Fibroblast of mammary gland (primary cell): ENCODE data around the gene PLCG1.

Experiments used
- DNase-seq: peaks from one replicate; pipeline ENCODE4 v3.0.0-alpha.2; 2010; ENCODE audit warnings: low read depth
- H3K4me3 ChIP-seq: 2 replicates; pipeline ENCODE4 v1.5.1; 2011; ENCODE audit warnings: low read depth, mild to moderate bottlenecking, low read length, moderate library complexity; ENCODE audit not compliant: control insufficient read depth
- TF ChIP-seq, protein P1 (sequence below): conservative IDR thresholded peaks from 2 replicates; pipeline ENCODE4 v1.5.1; 2011; ENCODE audit warnings: low read depth, low read length, inconsistent platforms; ENCODE audit not compliant: control insufficient read depth, insufficient read depth

The PLCG1 gene

DNA sequence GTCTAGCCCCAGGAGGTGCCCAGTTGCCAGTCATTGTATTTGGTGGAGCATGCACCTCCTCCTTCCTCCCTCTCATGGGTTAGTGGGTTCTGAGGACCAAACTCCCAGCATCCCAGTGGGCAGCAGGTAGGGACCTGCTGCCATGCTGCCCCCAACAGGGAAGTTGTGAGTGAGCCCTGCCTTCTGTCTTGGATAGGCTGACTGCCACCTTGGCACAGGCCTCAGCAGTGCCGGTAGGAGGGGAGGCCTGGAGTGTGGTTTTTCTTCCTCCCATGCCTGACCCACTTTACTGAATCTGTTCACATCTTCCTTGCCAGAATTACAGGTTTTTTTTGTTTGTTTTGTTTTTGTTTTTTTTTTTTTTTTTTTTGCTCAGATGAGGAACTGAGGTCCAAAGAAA is 24.5 kb downstream of the PLCG1 start:
- TF ChIP-seq, protein P1, sequence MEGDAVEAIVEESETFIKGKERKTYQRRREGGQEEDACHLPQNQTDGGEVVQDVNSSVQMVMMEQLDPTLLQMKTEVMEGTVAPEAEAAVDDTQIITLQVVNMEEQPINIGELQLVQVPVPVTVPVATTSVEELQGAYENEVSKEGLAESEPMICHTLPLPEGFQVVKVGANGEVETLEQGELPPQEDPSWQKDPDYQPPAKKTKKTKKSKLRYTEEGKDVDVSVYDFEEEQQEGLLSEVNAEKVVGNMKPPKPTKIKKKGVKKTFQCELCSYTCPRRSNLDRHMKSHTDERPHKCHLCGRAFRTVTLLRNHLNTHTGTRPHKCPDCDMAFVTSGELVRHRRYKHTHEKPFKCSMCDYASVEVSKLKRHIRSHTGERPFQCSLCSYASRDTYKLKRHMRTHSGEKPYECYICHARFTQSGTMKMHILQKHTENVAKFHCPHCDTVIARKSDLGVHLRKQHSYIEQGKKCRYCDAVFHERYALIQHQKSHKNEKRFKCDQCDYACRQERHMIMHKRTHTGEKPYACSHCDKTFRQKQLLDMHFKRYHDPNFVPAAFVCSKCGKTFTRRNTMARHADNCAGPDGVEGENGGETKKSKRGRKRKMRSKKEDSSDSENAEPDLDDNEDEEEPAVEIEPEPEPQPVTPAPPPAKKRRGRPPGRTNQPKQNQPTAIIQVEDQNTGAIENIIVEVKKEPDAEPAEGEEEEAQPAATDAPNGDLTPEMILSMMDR, result no peak
- no peak for DNase-seq

DNA sequence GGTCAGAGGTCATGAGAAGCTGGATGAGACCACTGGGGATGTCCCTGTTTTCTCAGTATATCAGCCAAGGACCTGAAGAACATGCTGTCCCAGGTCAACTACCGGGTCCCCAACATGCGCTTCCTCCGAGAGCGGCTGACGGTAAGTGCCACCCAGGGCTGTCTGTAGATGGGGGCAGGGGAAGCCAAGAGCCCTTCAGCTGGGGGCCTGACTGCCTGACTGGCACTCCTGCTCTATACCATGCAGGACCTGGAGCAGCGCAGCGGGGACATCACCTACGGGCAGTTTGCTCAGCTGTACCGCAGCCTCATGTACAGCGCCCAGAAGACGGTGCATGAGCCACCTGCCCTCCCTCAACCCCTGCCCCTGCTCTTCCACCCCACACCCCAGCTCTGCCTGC is 25.1 kb downstream of the PLCG1 start:
- no peak for DNase-seq
- TF ChIP-seq, protein P1, result no peak
- H3K4me3 ChIP-seq, result no peak overlapping the region

More for the DNA sequence above, 24.5 kb downstream of the PLCG1 start:
- H3K4me3 ChIP-seq, result no peak overlapping the region

DNA sequence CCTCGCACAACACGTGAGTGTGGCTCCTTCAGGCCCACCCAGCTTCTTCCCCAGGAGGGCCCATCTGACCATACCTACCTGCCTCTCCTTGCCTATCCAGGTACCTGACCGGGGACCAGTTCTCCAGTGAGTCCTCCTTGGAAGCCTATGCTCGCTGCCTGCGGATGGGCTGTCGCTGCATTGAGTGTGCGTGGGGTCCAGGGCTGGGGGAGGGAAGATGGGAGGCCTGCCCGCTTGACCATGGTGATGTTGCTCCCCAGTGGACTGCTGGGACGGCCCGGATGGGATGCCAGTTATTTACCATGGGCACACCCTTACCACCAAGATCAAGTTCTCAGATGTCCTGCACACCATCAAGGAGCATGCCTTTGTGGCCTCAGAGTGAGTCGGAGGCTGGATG is 26.5 kb downstream of the PLCG1 start:
- TF ChIP-seq, protein P1, result no peak
- no peak overlapping the region for H3K4me3 ChIP-seq
- no peak for DNase-seq

DNA sequence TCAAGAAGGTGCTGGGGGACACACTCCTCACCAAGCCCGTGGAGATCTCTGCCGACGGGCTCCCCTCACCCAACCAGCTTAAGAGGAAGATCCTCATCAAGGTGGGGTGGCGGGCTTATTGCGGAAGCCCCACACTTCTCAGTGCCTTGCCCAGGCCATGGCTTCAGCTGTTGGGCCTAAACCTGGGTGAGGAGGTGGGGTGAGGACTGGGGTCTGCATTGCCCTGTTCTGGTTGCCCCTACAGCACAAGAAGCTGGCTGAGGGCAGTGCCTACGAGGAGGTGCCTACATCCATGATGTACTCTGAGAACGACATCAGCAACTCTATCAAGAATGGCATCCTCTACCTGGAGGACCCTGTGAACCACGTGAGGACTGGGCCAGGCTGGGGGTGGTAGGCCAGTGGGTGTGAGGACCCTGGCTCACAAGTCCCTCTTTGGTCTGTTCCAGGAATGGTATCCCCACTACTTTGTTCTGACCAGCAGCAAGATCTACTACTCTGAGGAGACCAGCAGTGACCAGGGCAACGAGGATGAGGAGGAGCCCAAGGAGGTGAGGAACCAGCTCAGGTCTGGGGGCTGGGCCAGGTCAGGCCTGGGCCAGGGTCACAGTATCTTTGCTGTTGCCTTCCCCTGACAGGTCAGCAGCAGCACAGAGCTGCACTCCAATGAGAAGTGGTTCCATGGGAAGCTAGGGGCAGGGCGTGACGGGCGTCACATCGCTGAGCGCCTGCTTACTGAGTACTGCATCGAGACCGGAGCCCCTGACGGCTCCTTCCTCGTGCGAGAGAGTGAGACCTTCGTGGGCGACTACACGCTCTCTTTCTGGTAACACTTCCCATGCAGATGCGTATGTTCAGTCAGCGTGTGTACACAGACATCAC is 27.9 kb downstream of the PLCG1 start:
- no peak overlapping the region for H3K4me3 ChIP-seq
- no peak for DNase-seq
- TF ChIP-seq, protein P1, result no peak

DNA sequence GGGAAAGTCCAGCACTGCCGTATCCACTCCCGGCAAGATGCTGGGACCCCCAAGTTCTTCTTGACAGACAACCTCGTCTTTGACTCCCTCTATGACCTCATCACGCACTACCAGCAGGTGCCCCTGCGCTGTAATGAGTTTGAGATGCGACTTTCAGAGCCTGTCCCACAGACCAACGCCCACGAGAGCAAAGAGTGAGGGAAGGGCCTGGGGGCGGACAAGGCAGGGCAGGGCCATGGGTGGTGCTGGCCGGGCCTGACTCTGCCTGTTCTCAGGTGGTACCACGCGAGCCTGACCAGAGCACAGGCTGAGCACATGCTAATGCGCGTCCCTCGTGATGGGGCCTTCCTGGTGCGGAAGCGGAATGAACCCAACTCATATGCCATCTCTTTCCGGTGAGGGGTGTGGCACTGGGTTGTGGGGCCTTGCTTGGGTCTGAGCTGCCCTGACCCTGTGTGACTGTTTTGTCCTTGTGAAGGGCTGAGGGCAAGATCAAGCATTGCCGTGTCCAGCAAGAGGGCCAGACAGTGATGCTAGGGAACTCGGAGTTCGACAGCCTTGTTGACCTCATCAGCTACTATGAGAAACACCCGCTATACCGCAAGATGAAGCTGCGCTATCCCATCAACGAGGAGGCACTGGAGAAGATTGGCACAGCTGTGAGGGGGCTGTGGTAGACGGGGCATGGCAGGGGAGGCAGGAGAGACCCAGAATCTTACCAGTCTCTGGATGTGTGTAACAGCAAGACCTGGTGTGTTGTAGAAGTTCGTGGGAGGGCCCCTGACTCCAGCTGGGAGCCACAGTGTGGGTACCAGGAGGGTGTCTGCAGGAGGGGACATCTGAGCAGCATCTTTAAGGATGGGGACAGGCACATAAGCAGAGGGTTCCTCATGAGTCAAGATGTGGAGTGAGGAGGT is 29.1 kb downstream of the PLCG1 start:
- no peak for DNase-seq
- TF ChIP-seq, protein P1, result no peak

DNA sequence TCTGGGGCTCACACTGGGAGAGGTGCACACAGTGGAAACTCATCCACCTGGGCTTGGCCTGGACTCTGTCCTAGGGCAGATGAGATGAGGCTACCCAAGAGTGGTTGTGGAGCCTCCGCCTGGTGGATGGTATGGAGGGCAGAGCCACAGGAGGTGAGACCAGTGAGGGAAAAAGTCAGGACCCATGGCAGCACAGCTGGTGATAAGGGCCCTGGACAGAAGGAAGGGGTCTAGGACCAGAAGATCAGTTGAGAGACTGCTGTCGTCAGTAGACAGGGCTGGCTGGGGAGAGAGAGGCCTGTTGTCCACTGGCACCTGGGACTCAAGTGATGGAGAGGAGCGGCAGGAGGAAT is 29.8 kb downstream of the PLCG1 start:
- TF ChIP-seq, protein P1, result no peak
- H3K4me3 ChIP-seq, result no peak overlapping the region
- DNase-seq, result no peak

More for the DNA sequence above, 29.1 kb downstream of the PLCG1 start:
- H3K4me3 ChIP-seq, result no peak overlapping the region
